GM15510 (cell line): ENCODE data around the gene ASCL5.

Experiments
- POLR2A ChIP-seq: IDR thresholded peaks from 3 replicates; pipeline ENCODE4 v1.6.1; 2011; ENCODE audit warnings: borderline replicate concordance; ENCODE audit not compliant: insufficient read length; ENCODE audit errors: extremely low read depth

The ASCL5 gene

GRCh38 chr1:201126832-201127754, at the start of gene ASCL5:
Gene ASCL5 (minus strand): TSS chr1:201127184. CDS start chr1:201115372, 11,812 bp downstream.
- no peak for TF ChIP-seq POLR2A

- TF ChIP-seq POLR2A: no peak
These were observed 49.0 kb upstream of the ASCL5 start for GRCh38 chr1:201175820-201176500.

GRCh38 chr1:201173736-201174135, 46.8 kb upstream of the ASCL5 start:
- TF ChIP-seq POLR2A: no peak

GRCh38 chr1:201172999-201173610, 46.1 kb upstream of the ASCL5 start:
- TF ChIP-seq POLR2A: no peak

GRCh38 chr1:201172326-201172725, 45.3 kb upstream of the ASCL5 start:
- TF ChIP-seq POLR2A: no peak

- peak; percentile 1 for TF ChIP-seq POLR2A
These were observed 44.4 kb upstream of the ASCL5 start for GRCh38 chr1:201171063-201172036.

GRCh38 chr1:201170533-201171062, 43.6 kb upstream of the ASCL5 start:
- TF ChIP-seq POLR2A: peak; percentile 58

GRCh38 chr1:201169971-201170532, 43.1 kb upstream of the ASCL5 start:
- no peak for TF ChIP-seq POLR2A

GRCh38 chr1:201169203-201169602, 42.2 kb upstream of the ASCL5 start:
- TF ChIP-seq POLR2A: no peak

GRCh38 chr1:201167041-201167991, 40.3 kb upstream of the ASCL5 start:
- TF ChIP-seq POLR2A: no peak

- TF ChIP-seq POLR2A: no peak
These were observed 37.7 kb upstream of the ASCL5 start for GRCh38 chr1:201164645-201165044.

- TF ChIP-seq POLR2A: no peak
These were observed 36.7 kb upstream of the ASCL5 start for GRCh38 chr1:201163707-201164106.
